Measurements from ENCODE around the gene TGFBR3L. TPM values are rescaled to one million over a fixed set of nuclear protein-coding genes. Genes with fewer than 3 reads are reported as not detected.
A peak's percentile ranks its signal among the peaks of the same experiment; 100 is the strongest.

TGFBR3L gene
- total RNA-seq, 1 experiment from 2014 or later = 3.3 TPM

- H3K27me3 Mint-ChIP-seq (ENCODE audit: insufficient read depth, unreplicated experiment) = no peaks in the 10 kb centered on the region
- peaks cover 29% of the 10 kb centered on the region for H3K4me1 Mint-ChIP-seq (ENCODE audit: insufficient read depth, unreplicated experiment)
- intact Hi-C loops (cut with micrococcal nuclease) = no loop called here
- H3K36me3 Mint-ChIP-seq (ENCODE audit: insufficient read depth, unreplicated experiment) = peaks cover 23% of the 10 kb centered on the region
- POLR2A ChIA-PET = no interaction called here
- peak overlapping the region; percentile 97 for H3K4me3 Mint-ChIP-seq (ENCODE audit: unreplicated experiment)
- TF ChIP-seq CTCF (IDR thresholded peaks at IDR 0.05; ENCODE audit: unreplicated experiment) = no peak
- CTCF ChIA-PET = interaction anchor here (0.6 to 1.1 kb wide), 2 partner anchors 12 to 57 kb away, joined by 3 to 6 read pairs; no protein-coding TSS in a partner anchor
- no peaks in the 10 kb centered on the region for H3K9me3 Mint-ChIP-seq (ENCODE audit: unreplicated experiment)
- H3K27ac Mint-ChIP-seq (ENCODE audit: low read depth, unreplicated experiment) = peak overlapping the region; percentile 98
- no TSS peak for BruUV-seq (replicated peaks)
- DNase-seq (ENCODE audit: unreplicated experiment) = no peak
These were observed 8.8 kb upstream of the TGFBR3L start for GRCh38 chr19:7905859-7906258.

GRCh38 chr19:7907122-7907521 lies 7.5 kb upstream of the TGFBR3L start:
- Mint-ChIP-seq H3K27me3 (ENCODE audit: insufficient read depth, unreplicated experiment) (no peaks in the 10 kb centered on the region), H3K9me3 (ENCODE audit: unreplicated experiment) (no peaks in the 10 kb centered on the region), H3K4me1 (ENCODE audit: insufficient read depth, unreplicated experiment) (peaks cover 22% of the 10 kb centered on the region), H3K27ac (ENCODE audit: low read depth, unreplicated experiment) (peak overlapping the region; percentile 59), H3K4me3 (ENCODE audit: unreplicated experiment) (peak overlapping the region; percentile 31), H3K36me3 (ENCODE audit: insufficient read depth, unreplicated experiment) (peaks cover 27% of the 10 kb centered on the region)
- ChIA-PET POLR2A (no interaction called here), CTCF (no interaction called here)
- BruUV-seq (replicated peaks) = no TSS peak
- intact Hi-C loops (cut with micrococcal nuclease) = no loop called here
- no peak for DNase-seq (ENCODE audit: unreplicated experiment)
- no peak for TF ChIP-seq CTCF (IDR thresholded peaks at IDR 0.05; ENCODE audit: unreplicated experiment)

DNA sequence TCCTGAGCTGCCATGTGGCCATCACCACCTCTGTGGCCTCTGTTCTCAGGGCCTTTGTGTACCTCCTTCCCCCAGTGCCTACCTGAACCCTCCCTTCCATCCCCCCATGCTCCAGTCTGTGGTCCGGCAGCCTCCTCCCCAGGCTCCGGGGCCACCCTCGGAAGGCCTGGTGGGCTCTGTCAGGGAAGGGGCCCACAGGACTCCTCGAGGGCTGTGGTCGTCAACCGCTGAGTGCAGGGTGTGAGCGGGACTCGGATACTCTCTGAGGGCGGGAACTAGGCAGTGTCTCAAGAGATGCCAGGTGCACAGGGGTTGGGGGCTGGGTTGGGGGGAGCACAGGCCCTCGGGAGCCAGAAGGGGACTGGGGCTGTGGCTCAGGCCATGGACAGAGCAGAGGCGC lies 7.1 kb upstream of the TGFBR3L start:
- Mint-ChIP-seq H3K27ac (ENCODE audit: low read depth, unreplicated experiment) (no peak overlapping the region), H3K27me3 (ENCODE audit: insufficient read depth, unreplicated experiment) (no peaks in the 10 kb centered on the region), H3K4me3 (ENCODE audit: unreplicated experiment) (peak overlapping the region; percentile 31), H3K4me1 (ENCODE audit: insufficient read depth, unreplicated experiment) (peaks cover 22% of the 10 kb centered on the region), H3K36me3 (ENCODE audit: insufficient read depth, unreplicated experiment) (peaks cover 31% of the 10 kb centered on the region), H3K9me3 (ENCODE audit: unreplicated experiment) (no peaks in the 10 kb centered on the region)
- BruUV-seq (replicated peaks) = no TSS peak
- intact Hi-C loops (cut with micrococcal nuclease) = no loop called here
- no peak for DNase-seq (ENCODE audit: unreplicated experiment)
- POLR2A ChIA-PET = no interaction called here
- CTCF ChIA-PET = interaction anchor here (0.9 to 1.1 kb wide), 2 partner anchors 36 to 55 kb away, joined by 3 to 5 read pairs; partner anchors contain the start of gene TIMM44
- TF ChIP-seq CTCF (IDR thresholded peaks at IDR 0.05; ENCODE audit: unreplicated experiment) = no peak

DNA sequence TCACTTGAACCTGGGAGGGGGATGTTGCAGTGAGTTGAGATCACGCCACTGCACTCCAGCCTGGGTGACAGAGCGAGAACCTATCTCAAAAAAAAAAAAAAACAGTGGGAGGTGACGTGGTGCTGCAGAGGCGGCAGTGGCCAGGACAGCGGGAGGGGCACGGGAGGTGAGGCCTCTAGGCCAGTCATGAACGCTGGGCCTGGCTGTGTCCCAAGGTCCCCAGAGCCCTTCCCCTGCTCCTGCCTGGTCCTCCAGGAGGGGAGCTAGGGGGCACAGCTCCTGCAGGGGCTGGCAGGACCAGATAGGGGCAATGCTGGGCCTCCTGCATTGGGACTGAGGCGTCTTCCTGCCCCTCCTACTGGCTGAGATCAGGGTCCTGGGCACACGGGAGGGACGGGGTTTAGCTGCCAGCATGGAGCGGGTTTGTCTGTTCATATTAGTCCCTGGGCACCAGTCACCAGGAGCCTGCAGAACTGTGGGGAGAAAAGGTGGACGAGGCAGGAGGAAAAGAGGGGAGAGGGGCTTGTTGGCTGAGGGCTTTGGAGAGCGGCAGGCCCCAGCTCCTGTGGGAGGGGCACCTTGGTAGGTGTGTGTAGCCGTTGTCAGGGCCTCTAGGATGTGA lies 6.4 kb upstream of the TGFBR3L start:
- intact Hi-C loops (cut with micrococcal nuclease) = no loop called here
- H3K36me3 Mint-ChIP-seq (ENCODE audit: insufficient read depth, unreplicated experiment) = peaks cover 34% of the 10 kb centered on the region
- TF ChIP-seq CTCF (IDR thresholded peaks at IDR 0.05; ENCODE audit: unreplicated experiment) = no peak
- no peaks in the 10 kb centered on the region for H3K27me3 Mint-ChIP-seq (ENCODE audit: insufficient read depth, unreplicated experiment)
- peaks cover 22% of the 10 kb centered on the region for H3K4me1 Mint-ChIP-seq (ENCODE audit: insufficient read depth, unreplicated experiment)
- no peak overlapping the region for H3K27ac Mint-ChIP-seq (ENCODE audit: low read depth, unreplicated experiment)
- no TSS peak for BruUV-seq (replicated peaks)
- no peak overlapping the region for H3K4me3 Mint-ChIP-seq (ENCODE audit: unreplicated experiment)
- CTCF ChIA-PET = interaction anchor here (0.8 to 1.1 kb wide), 3 partner anchors 14 to 55 kb away, joined by 3 to 5 read pairs (median 4); partner anchors contain the start of gene TIMM44
- no peaks in the 10 kb centered on the region for H3K9me3 Mint-ChIP-seq (ENCODE audit: unreplicated experiment)
- POLR2A ChIA-PET = interaction anchor here (0.7 kb wide), 1 partner anchor 9 kb away, joined by 6 read pairs; no protein-coding TSS in a partner anchor
- DNase-seq (ENCODE audit: unreplicated experiment) = no peak

Data from MCF 10A (cell line).